BLaER1 (cell line): Measurements from ENCODE around the gene USP40.

Experiments used
- H3K27ac ChIP-seq: shearing (Covaris generic); formaldehyde crosslinking; 2 replicates; pipeline ENCODE4 v1.8.1; 2022
- H3K27me3 ChIP-seq: shearing (Covaris generic); formaldehyde crosslinking; 2 replicates; pipeline ENCODE4 v1.8.1; 2022
- H3K36me3 ChIP-seq: shearing (Covaris generic); formaldehyde crosslinking; 2 replicates; pipeline ENCODE4 v1.8.1; 2022
- H3K4me1 ChIP-seq: shearing (Covaris generic); formaldehyde crosslinking; 2 replicates; pipeline ENCODE4 v1.8.1; 2022
- H3K4me2 ChIP-seq: shearing (Covaris generic); formaldehyde crosslinking; 2 replicates; pipeline ENCODE4 v1.8.1; 2022
- H3K4me3 ChIP-seq: shearing (Covaris generic); formaldehyde crosslinking; 2 replicates; pipeline ENCODE4 v1.8.1; 2022
- H3K9ac ChIP-seq: shearing (Covaris generic); formaldehyde crosslinking; 2 replicates; pipeline ENCODE4 v1.8.1; 2022
- H3K9me3 ChIP-seq: shearing (Covaris generic); formaldehyde crosslinking; 2 replicates; pipeline ENCODE4 v1.8.1; 2022
- H4K20me1 ChIP-seq: shearing (Covaris generic); formaldehyde crosslinking; 2 replicates; pipeline ENCODE4 v1.8.1; 2022
- Cebpa-rat ChIP-seq: shearing (Covaris generic); IDR thresholded peaks from 2 replicates; pipeline ENCODE4 v1.8.1; 2022

USP40 gene

GRCh38 chr2:233470839-233471238 is 95.7 kb downstream of the USP40 start:
- H4K20me1 ChIP-seq, result peaks cover 98% of the 10 kb centered on the region
- H3K4me2 ChIP-seq, result no peak overlapping the region
- H3K9ac ChIP-seq, result no peak overlapping the region
- 0 out of 2 replicates have a peak, but pooled peaks cover 6% of the 10 kb centered on the region for H3K4me1 ChIP-seq
- H3K9me3 ChIP-seq, result no peaks in the 10 kb centered on the region
- H3K36me3 ChIP-seq, result peaks cover 81% of the 10 kb centered on the region
- no peaks in the 10 kb centered on the region for H3K27me3 ChIP-seq
- H3K4me3 ChIP-seq, result no peak overlapping the region
- TF ChIP-seq Cebpa-rat, result no peak
- no peak overlapping the region for H3K27ac ChIP-seq

DNA sequence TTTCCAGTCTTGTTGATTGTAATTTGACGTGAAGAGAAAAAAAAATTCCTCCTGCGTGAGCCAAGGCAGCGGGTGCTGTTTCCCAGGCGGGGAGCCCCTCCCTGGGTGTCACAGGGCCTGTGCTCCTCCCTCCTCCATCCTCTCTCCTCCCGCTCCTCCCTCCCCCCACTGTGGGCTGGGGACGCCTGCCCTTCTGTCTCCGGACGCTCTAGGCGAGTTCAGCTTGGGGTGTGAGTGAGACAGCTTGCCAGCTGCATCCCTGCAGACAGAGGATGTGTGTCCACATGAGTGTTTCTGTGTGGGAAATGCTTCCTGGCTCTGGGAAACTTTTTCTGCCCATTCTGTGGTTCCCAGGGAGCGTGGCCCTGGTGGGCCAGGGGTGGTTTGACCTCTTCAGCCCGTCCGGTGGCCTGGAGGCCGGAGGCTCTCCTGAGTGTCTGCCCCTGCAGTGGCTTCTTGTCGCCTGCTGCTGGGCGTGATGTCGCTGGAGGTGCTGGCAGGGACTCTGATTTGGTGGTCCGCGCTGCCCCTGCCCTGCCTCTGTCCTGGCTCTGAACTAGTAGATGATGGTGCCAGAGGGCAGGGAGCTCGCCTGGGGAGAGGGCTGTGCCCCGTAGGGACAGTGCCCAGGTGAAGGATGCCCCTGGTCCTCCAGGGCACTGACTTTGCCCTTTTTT is 96.4 kb downstream of the USP40 start:
- Histone ChIP-seq H4K20me1 (peaks cover 95% of the 10 kb centered on the region), H3K36me3 (peaks cover 82% of the 10 kb centered on the region), H3K4me3 (no peak overlapping the region), H3K27me3 (no peaks in the 10 kb centered on the region), H3K4me2 (no peak overlapping the region), H3K27ac (no peak overlapping the region), H3K9me3 (no peaks in the 10 kb centered on the region), H3K4me1 (0 out of 2 replicates have a peak, but pooled peaks cover 6% of the 10 kb centered on the region), H3K9ac (no peak overlapping the region)
- TF ChIP-seq Cebpa-rat, result no peak

- 0 out of 2 replicates have a peak, but pooled peaks cover 6% of the 10 kb centered on the region for H3K4me1 ChIP-seq
- H3K9ac ChIP-seq, result no peak overlapping the region
- no peak for TF ChIP-seq Cebpa-rat
- peaks cover 89% of the 10 kb centered on the region for H3K36me3 ChIP-seq
- no peak overlapping the region for H3K4me2 ChIP-seq
- H3K4me3 ChIP-seq, result no peak overlapping the region
- H3K27ac ChIP-seq, result no peak overlapping the region
- peaks cover 95% of the 10 kb centered on the region for H4K20me1 ChIP-seq
- H3K9me3 ChIP-seq, result no peaks in the 10 kb centered on the region
- H3K27me3 ChIP-seq, result no peaks in the 10 kb centered on the region
Observed at GRCh38 chr2:233469261-233470010, 97.1 kb downstream of the USP40 start.

DNA sequence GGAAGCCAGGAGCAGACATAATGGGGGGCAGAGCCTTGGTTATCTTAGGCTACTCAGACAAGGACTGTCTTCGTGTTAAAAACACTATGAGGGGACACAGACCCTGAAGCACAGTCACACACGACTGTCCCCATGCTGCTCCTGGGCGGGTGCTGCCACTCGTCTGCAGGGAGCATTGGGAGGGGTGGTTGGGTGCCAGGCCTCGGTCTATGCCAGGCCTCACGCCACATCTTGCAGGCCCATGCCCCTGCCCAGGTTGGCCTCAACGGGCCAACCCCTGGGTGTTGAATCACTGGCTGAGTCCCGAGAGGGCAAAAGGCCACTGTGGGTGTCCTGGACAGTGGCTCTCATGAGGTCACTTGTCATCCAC is 97.9 kb downstream of the USP40 start:
- Histone ChIP-seq H4K20me1 (peaks cover 94% of the 10 kb centered on the region), H3K27ac (no peak overlapping the region), H3K4me2 (no peak overlapping the region), H3K4me1 (no peaks in the 10 kb centered on the region), H3K9me3 (no peaks in the 10 kb centered on the region), H3K4me3 (no peak overlapping the region), H3K27me3 (no peaks in the 10 kb centered on the region), H3K36me3 (peaks cover 96% of the 10 kb centered on the region), H3K9ac (no peak overlapping the region)
- no peak for TF ChIP-seq Cebpa-rat

DNA sequence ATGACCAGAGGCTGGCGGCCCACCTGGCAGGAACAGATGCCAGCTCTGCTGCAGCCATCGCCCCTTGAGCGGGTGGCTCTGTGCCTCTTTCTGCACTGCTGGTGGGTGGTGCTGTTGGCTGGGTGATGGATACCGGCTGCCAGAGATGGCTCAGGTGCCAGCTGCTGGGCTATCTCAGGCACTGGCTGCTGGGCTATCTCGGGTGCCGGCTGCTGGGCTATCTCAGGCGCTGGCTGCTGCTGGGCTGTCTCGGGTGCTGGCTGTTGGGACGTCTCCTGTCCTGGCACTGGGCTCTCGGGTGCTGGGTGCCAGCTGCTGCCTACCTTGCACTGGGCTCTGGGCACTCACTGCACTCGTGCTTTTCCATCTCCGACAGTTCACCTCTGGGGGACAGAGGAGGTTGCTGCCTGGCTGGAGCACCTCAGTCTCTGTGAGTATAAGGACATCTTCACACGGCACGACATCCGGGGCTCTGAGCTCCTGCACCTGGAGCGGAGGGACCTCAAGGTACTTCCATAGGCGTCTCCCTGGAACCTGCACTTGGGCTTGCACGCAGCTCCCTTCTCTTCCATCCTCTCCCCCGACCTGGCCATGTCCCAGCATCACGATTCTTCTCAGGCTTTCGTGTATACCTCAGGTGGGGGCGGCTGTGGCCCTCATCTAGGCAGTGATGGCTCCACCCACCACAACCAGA is 98.4 kb downstream of the USP40 start:
- no peak overlapping the region for H3K4me3 ChIP-seq
- H3K27me3 ChIP-seq, result no peaks in the 10 kb centered on the region
- no peak overlapping the region for H3K4me2 ChIP-seq
- no peak overlapping the region for H3K9ac ChIP-seq
- no peaks in the 10 kb centered on the region for H3K9me3 ChIP-seq
- no peak overlapping the region for H3K27ac ChIP-seq
- H4K20me1 ChIP-seq, result peaks cover 88% of the 10 kb centered on the region
- no peaks in the 10 kb centered on the region for H3K4me1 ChIP-seq
- TF ChIP-seq Cebpa-rat, result no peak
- H3K36me3 ChIP-seq, result peaks cover 98% of the 10 kb centered on the region

- Histone ChIP-seq H3K36me3 (peaks cover 98% of the 10 kb centered on the region), H3K4me3 (no peak overlapping the region), H3K9me3 (no peaks in the 10 kb centered on the region), H4K20me1 (peaks cover 80% of the 10 kb centered on the region), H3K9ac (no peak overlapping the region), H3K27ac (no peak overlapping the region), H3K4me1 (no peaks in the 10 kb centered on the region), H3K27me3 (no peaks in the 10 kb centered on the region), H3K4me2 (no peak overlapping the region)
- no peak for TF ChIP-seq Cebpa-rat
Observed at GRCh38 chr2:233466991-233467603, 99.5 kb downstream of the USP40 start.

DNA sequence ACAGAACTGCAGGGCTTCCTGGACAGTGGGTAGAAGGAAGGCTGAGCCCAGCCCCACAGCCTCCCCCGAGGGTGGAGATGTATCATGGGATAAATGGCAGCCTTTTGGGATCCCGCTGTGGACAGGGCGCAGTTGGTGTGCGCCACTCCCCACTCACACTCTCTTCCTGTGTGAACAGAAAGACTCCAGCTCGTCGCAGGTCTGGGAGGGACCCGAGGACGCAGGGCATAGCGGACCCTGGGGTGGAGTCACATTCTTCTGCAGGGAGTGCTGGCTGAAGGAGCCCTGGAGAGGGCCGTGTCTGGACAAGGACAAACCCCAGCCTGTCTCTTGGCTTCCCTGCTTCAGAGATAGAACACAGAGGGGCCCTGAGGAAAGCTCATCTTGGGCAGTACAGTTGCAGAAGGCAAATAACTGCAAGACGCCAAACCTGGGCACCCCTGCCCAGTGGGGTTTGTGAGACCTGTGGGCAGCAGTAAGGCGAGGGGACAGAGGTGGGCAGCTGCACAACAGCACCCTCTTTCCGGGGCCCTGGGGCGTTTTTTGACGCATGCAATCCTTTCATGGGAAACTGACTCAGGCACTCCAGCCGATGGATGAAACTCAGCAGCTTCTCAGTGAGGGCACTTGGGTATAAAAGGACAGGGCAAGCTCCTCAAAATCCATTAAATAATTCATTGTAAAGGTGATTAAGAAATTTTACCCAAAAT is 101.9 kb downstream of the USP40 start:
- H3K27me3 ChIP-seq, result no peaks in the 10 kb centered on the region
- no peaks in the 10 kb centered on the region for H3K9me3 ChIP-seq
- no peak overlapping the region for H3K9ac ChIP-seq
- H3K4me3 ChIP-seq, result no peak overlapping the region
- H4K20me1 ChIP-seq, result peaks cover 78% of the 10 kb centered on the region
- TF ChIP-seq Cebpa-rat, result no peak
- no peak overlapping the region for H3K27ac ChIP-seq
- no peak overlapping the region for H3K4me2 ChIP-seq
- H3K36me3 ChIP-seq, result peaks cover 98% of the 10 kb centered on the region
- H3K4me1 ChIP-seq, result no peaks in the 10 kb centered on the region

- Histone ChIP-seq H3K9me3 (no peaks in the 10 kb centered on the region), H3K27ac (no peak overlapping the region), H3K4me2 (no peak overlapping the region), H4K20me1 (peaks cover 76% of the 10 kb centered on the region), H3K36me3 (peaks cover 98% of the 10 kb centered on the region), H3K4me3 (no peak overlapping the region), H3K9ac (no peak overlapping the region), H3K4me1 (no peaks in the 10 kb centered on the region), H3K27me3 (no peaks in the 10 kb centered on the region)
- no peak for TF ChIP-seq Cebpa-rat
Observed at GRCh38 chr2:233464056-233464455, 102.5 kb downstream of the USP40 start.

- H3K4me1 ChIP-seq, result no peaks in the 10 kb centered on the region
- H3K4me2 ChIP-seq, result no peak overlapping the region
- H4K20me1 ChIP-seq, result peaks cover 76% of the 10 kb centered on the region
- peaks cover 98% of the 10 kb centered on the region for H3K36me3 ChIP-seq
- no peak overlapping the region for H3K4me3 ChIP-seq
- no peak overlapping the region for H3K27ac ChIP-seq
- TF ChIP-seq Cebpa-rat, result no peak
- H3K9me3 ChIP-seq, result no peaks in the 10 kb centered on the region
- no peaks in the 10 kb centered on the region for H3K27me3 ChIP-seq
- H3K9ac ChIP-seq, result no peak overlapping the region
Observed at GRCh38 chr2:233463586-233463985, 103.0 kb downstream of the USP40 start.
